Stimulated activated naive CD8-positive, alpha-beta T cell treated with anti-CD3 and anti-CD28 coated beads, Interleukin-15, Interleukin-2, amounts not matched to agents 100 ng/mL and 50 ng/mL, for 24 hours (primary cell): ENCODE results near the gene RPRD2.
"Not testable (repeated sequence)": the region's sequence is repeated elsewhere in the genome, so short reads cannot be mapped to it uniquely, and the experiment has no call there.

Experiments
- H3K27ac Mint-ChIP-seq: one replicate; pipeline ENCODE4 v1.8.0; 2021; ENCODE audit warnings: mild to moderate bottlenecking, mixed read lengths
- H3K27me3 Mint-ChIP-seq: one replicate; pipeline ENCODE4 v1.8.0; 2021; ENCODE audit warnings: mixed read lengths
- H3K36me3 Mint-ChIP-seq: one replicate; pipeline ENCODE4 v1.8.0; 2021; ENCODE audit warnings: low read depth, mixed read lengths
- H3K4me1 Mint-ChIP-seq: one replicate; pipeline ENCODE4 v1.8.0; 2021; ENCODE audit warnings: low read depth, mixed read lengths
- H3K4me3 Mint-ChIP-seq: one replicate; pipeline ENCODE4 v1.8.0; 2021; ENCODE audit warnings: mild to moderate bottlenecking, mixed read lengths
- H3K9me3 Mint-ChIP-seq: one replicate; pipeline ENCODE4 v1.8.0; 2021; ENCODE audit warnings: mixed read lengths

RPRD2 gene

DNA sequence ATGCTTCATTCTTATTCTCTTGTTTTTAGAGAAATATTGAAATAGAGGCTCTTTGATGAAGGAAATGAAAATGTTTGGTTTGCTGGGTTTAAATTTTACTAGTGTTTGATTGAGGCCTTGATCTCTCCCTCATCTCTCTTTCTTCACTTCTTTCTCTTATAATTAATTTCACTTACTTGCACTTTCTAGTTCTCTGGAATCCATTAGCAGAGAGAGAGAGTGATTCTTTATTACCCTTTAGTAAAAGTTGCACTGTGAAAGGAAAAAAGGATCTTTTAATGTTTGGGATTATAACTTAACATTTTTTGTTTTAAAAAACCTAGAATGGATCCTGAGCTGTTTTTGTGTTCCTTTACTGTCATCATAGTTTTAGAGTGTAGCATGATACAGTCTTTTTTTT, 12.2 kb downstream of the RPRD2 start:
- H3K27me3 Mint-ChIP-seq, result no peaks in the 10 kb centered on the region
- H3K27ac Mint-ChIP-seq, result peak overlapping the region; percentile 21
- peaks cover 9% of the 10 kb centered on the region for H3K36me3 Mint-ChIP-seq
- H3K9me3 Mint-ChIP-seq, result peaks cover 4% of the 10 kb centered on the region
- H3K4me1 Mint-ChIP-seq, result peaks cover 55% of the 10 kb centered on the region
- H3K4me3 Mint-ChIP-seq, result no peak overlapping the region

GRCh38 chr1:150383631-150384324, 19.8 kb downstream of the RPRD2 start:
- Mint-ChIP-seq H3K36me3 (peaks cover 9% of the 10 kb centered on the region), H3K4me1 (peaks cover 41% of the 10 kb centered on the region), H3K4me3 (no peak overlapping the region), H3K9me3 (no peaks in the 10 kb centered on the region), H3K27ac (no peak overlapping the region), H3K27me3 (no peaks in the 10 kb centered on the region)

DNA sequence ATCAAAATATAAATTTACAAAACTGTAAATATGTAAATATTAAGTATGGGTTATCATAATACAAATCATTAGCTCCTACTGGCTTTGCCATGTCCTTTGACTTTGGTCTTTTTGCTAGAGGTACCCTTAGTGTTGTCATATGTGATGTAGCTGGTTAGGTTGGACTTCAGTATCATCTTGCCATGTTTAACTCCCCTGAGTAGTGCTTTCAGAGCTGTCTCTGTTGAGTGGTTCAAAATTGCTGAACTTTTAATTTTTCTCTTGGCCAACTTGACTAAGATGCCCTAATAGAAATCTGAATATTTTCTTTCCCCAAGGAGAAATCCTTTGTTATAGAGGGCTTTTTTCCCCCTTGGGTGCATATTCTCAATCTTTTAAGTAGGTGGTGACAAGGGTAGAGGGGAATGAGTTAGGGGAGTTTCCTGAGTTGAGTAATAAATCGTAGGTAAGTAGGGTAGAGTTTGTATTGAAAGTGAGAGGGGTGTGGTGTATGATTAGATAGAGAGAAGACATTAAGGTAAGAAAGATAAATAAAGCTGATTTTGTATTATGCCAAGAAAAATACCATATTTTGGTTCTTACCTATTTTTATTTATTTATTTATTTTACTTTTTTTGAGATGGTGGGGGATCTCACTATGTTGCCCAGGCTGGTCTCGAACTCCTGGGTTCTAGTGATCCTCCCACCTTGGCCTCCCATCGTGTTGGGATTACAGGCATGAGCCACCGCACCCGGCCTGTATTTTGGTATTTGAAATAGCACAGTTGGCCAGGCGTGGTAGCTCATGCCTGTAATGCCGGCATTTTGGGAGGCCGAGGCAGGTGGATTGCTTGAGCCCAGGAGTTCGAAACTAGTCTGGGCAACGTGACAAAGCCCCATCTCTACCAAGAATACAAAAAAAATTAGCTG, 21.8 kb downstream of the RPRD2 start:
- peaks cover 13% of the 10 kb centered on the region for H3K36me3 Mint-ChIP-seq
- H3K27me3 Mint-ChIP-seq, result no peaks in the 10 kb centered on the region
- peaks cover 52% of the 10 kb centered on the region for H3K4me1 Mint-ChIP-seq
- peak overlapping the region; percentile 10 for H3K4me3 Mint-ChIP-seq
- no peaks in the 10 kb centered on the region for H3K9me3 Mint-ChIP-seq
- H3K27ac Mint-ChIP-seq, result peak overlapping the region; percentile 56

DNA sequence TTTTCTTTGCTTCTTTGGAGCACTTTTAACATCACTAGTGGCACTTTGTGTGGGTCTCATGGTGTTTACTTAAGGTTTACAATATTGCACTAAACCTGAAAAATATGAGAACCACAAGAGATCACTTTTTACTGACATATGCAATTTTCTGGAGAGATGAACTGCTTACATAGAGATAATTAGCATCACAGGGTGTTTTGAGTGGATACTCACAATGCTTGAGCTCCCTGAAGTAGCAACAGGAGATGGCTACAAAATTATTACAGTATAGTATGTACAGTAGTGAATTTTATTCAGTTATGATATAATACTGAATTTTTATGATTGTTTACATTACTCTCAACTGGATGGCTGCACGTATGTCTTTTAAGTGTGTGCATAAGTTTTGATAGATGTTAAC, 22.6 kb downstream of the RPRD2 start:
- no peak overlapping the region for H3K27ac Mint-ChIP-seq
- peaks cover 13% of the 10 kb centered on the region for H3K36me3 Mint-ChIP-seq
- H3K4me3 Mint-ChIP-seq, result no peak overlapping the region
- no peaks in the 10 kb centered on the region for H3K9me3 Mint-ChIP-seq
- no peaks in the 10 kb centered on the region for H3K27me3 Mint-ChIP-seq
- H3K4me1 Mint-ChIP-seq, result peaks cover 55% of the 10 kb centered on the region

GRCh38 chr1:150387200-150387599, 23.3 kb downstream of the RPRD2 start:
- peak overlapping the region; percentile 69 for H3K27ac Mint-ChIP-seq
- no peaks in the 10 kb centered on the region for H3K27me3 Mint-ChIP-seq
- no peak overlapping the region for H3K4me3 Mint-ChIP-seq
- peaks cover 13% of the 10 kb centered on the region for H3K36me3 Mint-ChIP-seq
- H3K4me1 Mint-ChIP-seq, result peaks cover 52% of the 10 kb centered on the region
- no peaks in the 10 kb centered on the region for H3K9me3 Mint-ChIP-seq

GRCh38 chr1:150388241-150388640, 24.3 kb downstream of the RPRD2 start:
- Mint-ChIP-seq H3K4me1 (peaks cover 58% of the 10 kb centered on the region), H3K4me3 (no peak overlapping the region), H3K27ac (no peak overlapping the region), H3K36me3 (peaks cover 13% of the 10 kb centered on the region), H3K27me3 (no peaks in the 10 kb centered on the region), H3K9me3 (no peaks in the 10 kb centered on the region)

DNA sequence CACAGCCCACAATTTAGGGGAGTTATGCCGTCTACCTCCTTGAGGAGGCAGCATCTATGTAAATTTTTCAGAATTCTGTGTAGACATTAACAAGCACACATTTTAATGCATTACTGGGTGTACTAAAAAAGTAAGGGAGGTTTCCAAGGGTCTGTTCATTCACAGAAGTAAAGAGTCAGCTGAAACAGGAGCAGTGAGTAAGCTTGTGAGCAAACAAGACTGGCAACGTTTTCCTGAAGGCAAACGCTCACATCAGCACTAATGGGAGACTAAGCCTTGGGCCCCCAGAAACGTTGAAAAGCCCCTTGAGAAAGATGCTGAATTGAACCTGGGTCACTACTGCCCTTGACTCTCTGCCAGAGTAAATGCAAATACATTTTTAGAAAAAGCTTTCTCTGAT, 25.7 kb downstream of the RPRD2 start:
- Mint-ChIP-seq H3K27me3 (no peaks in the 10 kb centered on the region), H3K36me3 (peaks cover 5% of the 10 kb centered on the region), H3K4me1 (peaks cover 50% of the 10 kb centered on the region), H3K4me3 (no peak overlapping the region), H3K27ac (no peak overlapping the region), H3K9me3 (no peaks in the 10 kb centered on the region)

DNA sequence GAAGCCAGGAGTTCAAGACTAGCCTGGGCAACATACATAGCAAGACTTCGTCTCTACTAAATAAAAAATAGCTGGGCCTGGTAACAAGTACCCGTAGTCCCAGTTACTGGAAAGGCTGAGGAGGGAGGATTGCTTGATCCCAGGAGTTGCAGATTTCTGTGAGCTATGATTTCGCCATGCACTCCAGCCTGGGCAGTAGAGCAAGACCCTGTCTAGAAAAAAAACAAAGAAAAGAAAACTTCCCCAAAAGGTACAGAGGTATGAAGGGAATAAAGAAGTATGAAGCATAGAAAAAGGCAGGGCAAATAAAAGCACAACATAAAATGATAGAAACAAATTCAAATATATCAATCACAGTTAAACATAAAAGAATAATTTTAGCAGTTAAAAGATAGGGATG, 28.7 kb downstream of the RPRD2 start:
- Mint-ChIP-seq H3K36me3 (peaks cover 20% of the 10 kb centered on the region), H3K27ac (no peak overlapping the region), H3K4me1 (peaks cover 46% of the 10 kb centered on the region), H3K9me3 (peaks cover 4% of the 10 kb centered on the region), H3K4me3 (no peak overlapping the region), H3K27me3 (no peaks in the 10 kb centered on the region)

GRCh38 chr1:150395115-150395514, 31.2 kb downstream of the RPRD2 start:
- Mint-ChIP-seq H3K4me1 (peaks cover 42% of the 10 kb centered on the region), H3K36me3 (peaks cover 21% of the 10 kb centered on the region)
- H3K27ac Mint-ChIP-seq, H3K4me3 Mint-ChIP-seq, H3K27me3 Mint-ChIP-seq, H3K9me3 Mint-ChIP-seq: not testable (repeated sequence)

GRCh38 chr1:150397392-150398032, 33.6 kb downstream of the RPRD2 start:
- Mint-ChIP-seq H3K36me3 (peaks cover 23% of the 10 kb centered on the region), H3K4me1 (peaks cover 37% of the 10 kb centered on the region), H3K4me3 (no peak overlapping the region), H3K9me3 (peaks cover 4% of the 10 kb centered on the region), H3K27me3 (no peaks in the 10 kb centered on the region), H3K27ac (no peak overlapping the region)

DNA sequence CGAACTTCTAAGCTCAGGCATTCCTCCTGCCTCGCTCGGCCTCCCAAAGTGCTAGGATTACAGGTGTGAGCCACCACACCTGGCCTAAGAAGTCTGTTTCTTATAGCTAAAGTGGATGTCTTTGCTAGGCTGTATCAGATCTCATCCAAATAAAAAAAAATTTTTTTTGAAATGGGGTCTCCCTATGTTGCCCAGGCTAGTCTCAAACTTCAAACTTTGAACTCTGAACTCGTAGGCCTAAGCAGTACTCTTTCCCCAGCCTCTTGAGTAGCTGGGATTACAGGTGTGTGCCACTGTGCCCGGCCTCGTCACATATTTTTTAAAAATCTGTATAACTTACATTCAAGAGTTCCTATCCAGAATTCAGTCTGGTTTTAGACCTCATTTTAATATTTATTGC, 40.5 kb downstream of the RPRD2 start:
- H3K9me3 Mint-ChIP-seq, result no peaks in the 10 kb centered on the region
- no peak overlapping the region for H3K4me3 Mint-ChIP-seq
- peaks cover 12% of the 10 kb centered on the region for H3K36me3 Mint-ChIP-seq
- H3K27ac Mint-ChIP-seq, result no peak overlapping the region
- no peaks in the 10 kb centered on the region for H3K27me3 Mint-ChIP-seq
- peaks cover 38% of the 10 kb centered on the region for H3K4me1 Mint-ChIP-seq

DNA sequence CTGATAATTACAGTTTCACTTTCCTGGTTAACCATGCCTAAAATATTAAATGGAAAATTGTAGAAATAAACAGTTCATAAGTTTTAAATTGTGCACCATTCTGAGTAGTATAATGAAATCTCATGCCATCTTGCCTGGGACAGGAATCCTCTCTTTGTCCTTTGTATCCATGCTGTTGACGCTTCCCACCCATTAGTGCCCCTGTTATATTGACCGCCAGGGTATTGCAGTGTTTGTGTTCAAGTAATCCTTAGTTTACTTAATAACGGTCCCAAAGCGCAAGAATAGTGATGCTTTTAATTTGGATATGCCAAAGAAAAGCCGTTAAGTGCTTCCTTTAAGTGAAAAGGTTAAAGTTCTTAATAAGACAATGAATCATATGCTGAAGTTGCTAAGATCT, 41.7 kb downstream of the RPRD2 start:
- Mint-ChIP-seq H3K4me3 (no peak overlapping the region), H3K27me3 (no peaks in the 10 kb centered on the region), H3K27ac (no peak overlapping the region), H3K9me3 (no peaks in the 10 kb centered on the region), H3K4me1 (peaks cover 43% of the 10 kb centered on the region), H3K36me3 (peaks cover 4% of the 10 kb centered on the region)

DNA sequence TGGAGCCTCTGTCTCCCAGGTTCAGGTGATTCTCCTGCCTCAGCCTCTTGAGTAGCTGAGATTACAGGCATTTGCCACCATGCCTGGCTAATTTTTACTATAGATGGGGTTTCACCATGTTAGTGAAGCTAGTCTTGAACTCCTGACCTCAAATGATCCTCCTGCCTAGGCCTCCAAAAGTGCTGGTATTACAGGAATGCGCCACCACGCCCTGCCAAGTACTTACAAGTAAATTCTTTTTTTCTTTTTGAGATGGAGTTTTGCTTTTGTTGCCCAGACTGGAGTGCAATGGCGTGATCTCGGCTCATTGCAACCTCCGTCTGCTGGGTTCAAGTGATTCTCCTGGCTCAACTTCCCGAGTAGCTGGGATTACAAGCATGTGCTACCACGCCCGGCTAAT, 42.5 kb downstream of the RPRD2 start:
- no peak overlapping the region for H3K27ac Mint-ChIP-seq
- H3K9me3 Mint-ChIP-seq, result no peaks in the 10 kb centered on the region
- peaks cover 46% of the 10 kb centered on the region for H3K4me1 Mint-ChIP-seq
- no peak overlapping the region for H3K4me3 Mint-ChIP-seq
- peaks cover 4% of the 10 kb centered on the region for H3K36me3 Mint-ChIP-seq
- H3K27me3 Mint-ChIP-seq, result no peaks in the 10 kb centered on the region

GRCh38 chr1:150407330-150407729, 43.4 kb downstream of the RPRD2 start:
- Mint-ChIP-seq H3K27ac (no peak overlapping the region), H3K27me3 (no peaks in the 10 kb centered on the region), H3K4me1 (peaks cover 54% of the 10 kb centered on the region), H3K4me3 (no peak overlapping the region), H3K36me3 (peaks cover 4% of the 10 kb centered on the region), H3K9me3 (no peaks in the 10 kb centered on the region)

DNA sequence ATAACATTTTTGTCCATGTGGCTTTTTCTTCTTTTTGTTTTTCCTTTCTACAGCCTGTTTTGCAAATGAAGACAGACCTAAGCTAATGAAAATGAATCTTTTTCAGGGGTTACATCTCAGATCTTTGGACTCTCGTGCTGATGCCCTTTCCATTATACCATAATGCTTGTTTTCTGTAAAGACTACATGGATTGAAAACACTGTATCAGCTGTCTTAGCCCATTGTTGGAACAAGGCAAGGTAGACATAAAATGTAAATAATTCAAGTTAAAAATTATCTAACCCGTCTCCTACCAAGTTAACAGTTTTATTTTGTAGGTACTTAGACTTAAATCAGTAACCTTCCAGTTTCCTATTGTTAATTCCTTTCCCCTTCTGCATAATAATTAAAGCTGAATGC, 44.9 kb downstream of the RPRD2 start:
- Mint-ChIP-seq H3K36me3 (no peaks in the 10 kb centered on the region), H3K9me3 (no peaks in the 10 kb centered on the region), H3K4me3 (no peak overlapping the region), H3K4me1 (peaks cover 61% of the 10 kb centered on the region), H3K27ac (no peak overlapping the region), H3K27me3 (no peaks in the 10 kb centered on the region)
